ENCODE measurements around the gene MACROD1.

The MACROD1 gene

GRCh38 chr11:64128255-64129006 lies 37.5 kb downstream of the MACROD1 start:
- no peak for DNase-seq

DNA sequence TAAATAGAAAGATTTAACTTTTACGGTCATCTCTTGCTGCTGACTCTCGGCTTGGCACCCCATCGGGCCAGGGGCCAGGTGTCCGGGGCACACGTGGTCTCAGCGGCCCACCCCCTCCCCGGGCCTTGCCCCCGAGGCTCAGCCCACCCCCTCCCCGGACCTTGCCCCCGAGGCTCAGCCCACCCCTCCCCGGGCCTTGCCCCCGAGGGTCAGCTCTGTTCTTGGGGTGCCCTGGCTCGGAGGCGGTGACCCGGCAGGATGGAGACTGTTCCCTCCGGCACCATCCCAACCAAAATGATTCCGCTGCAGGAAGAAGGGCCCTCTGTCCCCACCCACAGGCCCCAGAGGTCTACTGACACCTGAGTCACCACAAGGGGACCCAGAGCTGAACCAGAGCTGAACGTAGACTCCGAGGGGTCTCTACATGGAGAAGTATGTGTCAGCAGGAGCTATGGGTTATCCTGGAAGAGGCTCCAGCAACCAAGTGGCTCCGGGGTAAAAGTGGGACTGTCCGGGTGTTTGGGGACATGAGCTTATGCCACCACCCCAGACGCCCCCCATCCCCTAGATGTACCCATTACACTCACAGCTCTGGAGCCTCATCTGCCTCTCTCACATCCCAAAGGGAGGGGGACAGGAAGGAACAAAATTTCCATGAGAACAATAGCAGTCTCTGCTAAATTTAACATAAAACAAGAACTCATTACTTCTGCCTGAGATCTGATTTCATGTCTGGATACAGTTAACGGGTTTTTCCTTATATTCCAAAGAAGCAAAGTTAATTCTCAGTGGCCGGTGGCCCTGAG lies 38.4 kb downstream of the MACROD1 start:
- no peak for DNase-seq

GRCh38 chr11:64126796-64127195 lies 39.1 kb downstream of the MACROD1 start:
- DNase-seq = no peak

DNA sequence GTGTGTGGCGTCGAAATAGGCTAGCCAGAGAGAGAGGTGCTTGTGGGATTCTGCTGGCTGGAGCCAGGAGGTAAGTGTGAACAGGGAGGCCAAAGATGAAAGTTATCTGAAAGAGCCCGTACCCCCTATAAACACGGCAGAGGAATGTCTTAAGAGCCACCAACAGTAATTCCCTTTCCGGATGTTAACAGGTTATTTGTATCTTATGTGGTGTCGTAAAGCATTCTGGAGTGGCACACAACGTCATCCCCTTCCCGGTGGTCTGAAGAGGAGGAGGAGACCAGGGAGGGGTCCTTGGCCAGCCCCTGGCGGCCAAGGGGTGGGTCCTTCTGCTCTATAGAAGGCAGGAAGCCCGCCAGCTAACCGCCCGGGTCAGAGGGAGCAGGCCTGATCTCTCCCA lies 39.5 kb downstream of the MACROD1 start:
- DNase-seq = no peak

DNA sequence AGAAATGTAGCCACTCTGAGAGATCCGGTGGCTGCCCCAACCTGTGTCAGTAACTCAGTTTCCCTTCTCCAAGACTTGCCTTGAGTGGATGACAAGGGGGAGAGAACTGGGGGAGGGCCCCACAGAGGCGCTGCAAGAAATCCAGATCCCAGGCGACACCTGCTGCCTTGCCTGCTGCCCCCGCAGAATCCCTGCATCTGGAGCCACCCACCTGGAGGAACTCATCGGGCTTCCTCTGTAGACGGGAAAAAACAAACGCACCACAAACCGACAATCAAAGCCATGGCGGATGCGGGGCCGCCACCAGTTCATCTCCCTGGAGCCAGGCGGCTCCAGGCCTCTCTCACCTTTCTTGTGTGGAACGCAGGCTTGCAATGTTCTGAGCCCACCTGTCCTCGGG lies 40.2 kb downstream of the MACROD1 start:
- no peak for DNase-seq

- DNase-seq = no peak
Measured at GRCh38 chr11:64124147-64124546, 41.8 kb downstream of the MACROD1 start.

DNA sequence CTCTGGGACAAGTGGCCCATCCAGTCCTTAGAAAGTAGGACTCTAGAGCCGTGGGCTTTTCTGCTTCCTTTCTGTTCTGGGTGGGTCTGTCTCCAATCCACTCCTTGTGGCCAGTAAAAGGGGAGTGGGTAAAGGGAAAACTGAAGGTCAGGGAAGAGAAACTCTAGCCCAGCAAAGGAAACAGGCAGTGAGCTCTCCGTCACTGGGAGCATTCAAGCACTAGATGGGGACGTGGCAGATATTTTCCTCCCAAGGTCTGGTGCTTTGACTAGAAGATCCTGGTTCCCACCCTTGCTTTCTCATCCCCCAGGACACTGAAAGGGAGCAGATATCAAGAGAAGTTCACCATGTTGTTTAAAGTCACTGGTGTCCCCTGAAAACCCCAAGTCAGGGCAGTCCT lies 42.2 kb downstream of the MACROD1 start:
- DNase-seq = no peak

DNA sequence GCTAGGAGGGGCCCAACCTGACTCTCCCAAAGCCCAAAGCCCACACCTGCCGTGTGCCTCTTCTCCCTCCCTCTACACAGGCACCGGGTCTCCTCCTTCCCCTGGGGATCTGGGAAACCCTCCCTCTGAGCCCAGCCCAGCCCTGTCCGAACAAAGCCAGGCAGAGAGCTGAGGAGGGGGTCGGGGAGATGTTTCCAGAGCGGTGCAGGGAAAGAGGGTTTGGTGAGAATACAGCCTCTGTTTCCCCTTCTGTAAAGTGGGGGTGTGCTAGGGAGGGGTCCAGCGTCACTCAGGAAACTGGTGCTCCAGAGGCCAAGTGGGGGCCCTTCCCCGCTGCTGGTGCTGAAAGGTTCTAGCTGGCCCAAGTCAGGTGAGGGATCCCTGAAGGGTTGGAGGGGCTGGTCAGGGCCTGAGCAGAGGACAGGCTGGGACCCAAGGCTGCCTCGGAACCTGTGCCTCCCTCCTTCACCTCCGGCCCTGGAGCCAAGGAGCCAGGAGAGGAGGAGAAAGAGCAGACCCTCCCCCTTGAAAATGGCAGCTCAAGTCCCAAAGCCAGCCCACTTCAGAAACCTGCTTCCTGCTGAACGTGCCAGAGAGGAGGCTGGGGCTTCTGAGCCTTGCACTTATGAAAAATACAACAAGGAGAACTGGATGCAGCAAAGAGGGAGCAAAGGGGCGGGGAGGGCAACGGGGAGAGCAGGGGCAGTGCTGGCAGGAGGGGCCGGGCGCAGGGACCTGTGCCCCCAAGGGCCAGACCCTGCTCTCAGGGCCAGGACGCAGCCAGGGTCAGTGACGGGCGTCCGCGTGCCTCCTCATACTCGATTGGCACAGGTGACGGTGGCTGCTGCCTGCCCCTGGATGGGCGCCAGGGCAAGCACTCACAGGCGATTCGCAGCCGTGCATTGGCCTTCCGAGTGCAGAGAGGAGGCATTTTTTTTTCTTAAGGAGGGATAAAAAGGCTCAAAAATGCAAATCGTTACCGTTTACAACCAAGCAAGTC lies 43.2 kb downstream of the MACROD1 start:
- DNase-seq = no peak

- DNase-seq = no peak
Measured at GRCh38 chr11:64121663-64122410, 44.1 kb downstream of the MACROD1 start.

DNA sequence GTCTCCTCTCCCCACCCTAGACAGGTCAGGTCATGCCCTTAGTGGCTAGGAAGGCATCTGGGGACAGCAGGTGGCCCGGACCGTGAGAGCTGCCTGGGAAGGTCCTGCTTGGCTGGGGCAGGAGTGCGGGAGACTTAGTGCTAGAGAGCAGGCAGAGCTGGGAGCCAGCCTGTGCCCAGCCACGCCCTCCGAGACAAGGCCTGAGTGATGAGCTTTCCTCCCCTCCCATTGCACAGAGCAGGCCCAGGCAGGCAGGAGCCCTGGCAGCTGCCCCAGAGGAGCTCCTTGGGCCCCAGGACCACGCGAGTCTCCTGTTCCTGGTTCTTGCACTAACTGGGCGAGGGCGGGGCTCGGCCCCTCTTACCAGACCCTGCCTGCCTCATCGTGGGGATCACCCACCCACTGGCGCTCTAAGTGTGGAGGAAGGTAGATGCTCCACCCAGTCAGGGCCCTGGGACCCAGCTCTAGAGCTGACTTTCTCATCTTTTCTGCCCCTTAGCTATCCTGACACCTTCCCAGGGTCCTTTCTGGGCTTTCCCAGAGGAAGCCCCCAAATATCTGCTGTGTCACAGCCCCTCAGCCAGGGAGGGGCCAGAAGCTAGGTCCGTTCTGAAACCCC lies 44.9 kb downstream of the MACROD1 start:
- no peak for DNase-seq

GRCh38 chr11:64119700-64120099 lies 46.2 kb downstream of the MACROD1 start:
- no peak for DNase-seq

DNA sequence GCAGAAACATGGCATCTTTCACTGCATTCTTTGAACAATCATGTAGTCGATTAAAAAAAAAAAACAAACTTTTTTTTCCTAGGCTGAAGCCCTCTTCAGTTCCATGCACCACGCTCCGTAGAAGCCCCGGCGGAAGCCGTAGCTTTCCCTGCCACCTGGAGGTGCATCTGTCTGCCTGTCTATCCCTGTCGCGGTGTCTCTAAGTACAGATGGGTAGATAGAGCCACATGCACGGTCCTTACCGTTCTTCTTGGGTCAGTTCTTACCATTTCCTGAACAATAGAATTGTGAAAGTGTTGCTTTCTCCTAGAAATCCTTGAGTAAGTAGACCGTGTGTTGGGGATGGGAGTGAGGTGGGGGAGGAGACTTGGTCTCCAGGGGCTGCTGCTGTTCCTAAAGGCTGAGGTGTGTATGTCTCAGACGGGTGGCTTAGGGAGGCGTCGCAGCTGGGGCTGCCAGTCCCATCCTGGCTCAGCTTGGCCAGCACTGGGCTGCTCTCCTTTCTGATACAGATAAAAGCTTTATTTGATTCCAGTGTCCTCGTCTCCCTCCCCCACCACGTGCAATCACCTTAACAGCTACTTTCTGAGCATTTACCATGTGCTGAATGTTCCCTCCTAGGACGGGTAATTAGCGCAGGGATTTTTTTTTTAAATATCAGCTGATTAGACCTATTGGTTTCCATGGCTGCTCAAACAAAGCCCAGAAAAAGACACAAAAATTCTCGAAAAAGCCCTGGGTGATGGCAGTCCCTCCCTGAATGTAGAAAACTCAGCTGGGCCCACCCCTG lies 46.8 kb downstream of the MACROD1 start:
- no peak for DNase-seq

- no peak for DNase-seq
Measured at GRCh38 chr11:64117763-64118459, 48.0 kb downstream of the MACROD1 start.

- DNase-seq = no peak
Measured at GRCh38 chr11:64115531-64116522, 50.1 kb downstream of the MACROD1 start.

- DNase-seq = no peak
Measured at GRCh38 chr11:64114231-64114630, 51.7 kb downstream of the MACROD1 start.

DNA sequence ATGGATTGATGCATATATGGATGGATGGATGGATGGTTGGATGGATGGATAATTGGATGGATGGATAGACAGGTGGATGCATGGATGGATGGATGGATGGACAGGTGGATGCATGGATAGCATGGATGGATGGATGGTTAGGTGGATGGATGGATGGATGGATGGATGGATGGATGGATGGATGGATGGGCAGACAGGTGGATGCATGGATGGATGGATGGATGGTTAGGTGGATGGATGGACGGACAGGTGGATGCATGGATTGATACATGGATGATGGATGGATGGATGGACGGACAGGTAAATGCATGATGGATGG lies 52.5 kb downstream of the MACROD1 start:
- no peak for DNase-seq

GRCh38 chr11:64112771-64113461 lies 53.0 kb downstream of the MACROD1 start:
- DNase-seq = no peak
